Muscle layer of colon (tissue), 2 donors: Measurements from ENCODE around the gene ZNF726.
"Not testable (repeated sequence)": the region's sequence is repeated elsewhere in the genome, so short reads cannot be mapped to it uniquely, and the experiment has no call there.

Experiments used
- H3K27ac ChIP-seq: one replicate; pipeline ENCODE4 v1.7.0; 2013; ENCODE audit warnings: low read depth, mild to moderate bottlenecking, low read length, moderate library complexity
- H3K27me3 ChIP-seq, 2 donors: one replicate each; pipeline ENCODE4 v1.7.0; 2013; ENCODE audit warnings: low read length in 2 of 2, mild to moderate bottlenecking in 2 of 2; ENCODE audit not compliant: insufficient read depth in 2 of 2, control insufficient read depth in 1 of 2
- H3K36me3 ChIP-seq: one replicate; pipeline ENCODE4 v1.7.0; 2013; ENCODE audit warnings: mild to moderate bottlenecking, low read length; ENCODE audit not compliant: insufficient read depth
- H3K4me1 ChIP-seq: one replicate; pipeline ENCODE4 v1.7.0; 2013; ENCODE audit warnings: mild to moderate bottlenecking, low read length; ENCODE audit not compliant: insufficient read depth
- H3K4me3 ChIP-seq, 2 donors: one replicate each; pipeline ENCODE4 v1.7.0; 2013; ENCODE audit warnings: low read length in 2 of 2, low read depth in 1 of 2, mild to moderate bottlenecking in 1 of 2, moderate library complexity in 1 of 2
- H3K9ac ChIP-seq: one replicate; pipeline ENCODE4 v1.7.0; 2013; ENCODE audit warnings: low read length
- H3K9me3 ChIP-seq: one replicate; pipeline ENCODE4 v1.7.0; 2013; ENCODE audit warnings: mild to moderate bottlenecking, low read length
- donor health status: abdominal sarcoma.
- donor health status: Adenocarcinoma of cecum.

The ZNF726 gene

GRCh38 chr19:23943411-23943810, 28.7 kb downstream of the ZNF726 start:
- H3K4me3 ChIP-seq, result no peak overlapping the region
- H3K4me1 ChIP-seq, result no peaks in the 10 kb centered on the region
- no peaks in the 10 kb centered on the region for H3K9me3 ChIP-seq
- no peaks in the 10 kb centered on the region for H3K27me3 ChIP-seq
- no peak overlapping the region for H3K9ac ChIP-seq
- no peak overlapping the region for H3K27ac ChIP-seq
- H3K36me3 ChIP-seq, result no peaks in the 10 kb centered on the region

- H3K9ac ChIP-seq, result no peak overlapping the region
- no peaks in the 10 kb centered on the region for H3K4me1 ChIP-seq
- H3K27me3 ChIP-seq, result no peaks in the 10 kb centered on the region
- no peaks in the 10 kb centered on the region for H3K9me3 ChIP-seq
- H3K4me3 ChIP-seq, result no peak overlapping the region
- no peak overlapping the region for H3K27ac ChIP-seq
- no peaks in the 10 kb centered on the region for H3K36me3 ChIP-seq
These were observed 31.9 kb downstream of the ZNF726 start for GRCh38 chr19:23946569-23946968.

GRCh38 chr19:23949611-23950010, 34.9 kb downstream of the ZNF726 start:
- no peak overlapping the region for H3K4me3 ChIP-seq
- no peaks in the 10 kb centered on the region for H3K9me3 ChIP-seq

DNA sequence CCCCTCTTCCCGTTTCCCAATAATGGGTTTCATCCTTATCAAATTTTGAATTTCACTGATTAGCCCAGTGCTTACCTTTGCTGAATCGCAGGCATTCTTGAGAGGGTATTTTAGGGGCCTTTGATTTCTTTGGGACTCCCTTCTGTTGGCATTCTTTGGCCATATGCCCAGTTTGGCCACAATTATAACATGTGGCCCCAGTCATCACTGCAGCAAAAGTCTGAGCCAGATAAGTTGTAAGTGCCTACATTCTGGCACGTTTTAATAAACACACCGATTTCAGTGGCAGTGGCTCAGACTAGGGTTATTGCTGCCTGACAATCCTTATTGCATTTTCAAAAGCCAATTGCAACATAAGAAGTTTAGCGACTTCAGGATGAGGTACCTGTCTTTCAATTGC, 41.4 kb downstream of the ZNF726 start:
- Histone ChIP-seq H3K27ac (no peak overlapping the region), H3K4me3 (no peak overlapping the region), H3K27me3 (no peaks in the 10 kb centered on the region), H3K9ac (no peak overlapping the region), H3K4me1 (no peaks in the 10 kb centered on the region), H3K9me3 (no peaks in the 10 kb centered on the region), H3K36me3 (no peaks in the 10 kb centered on the region)

More at GRCh38 chr19:23949611-23950010, 34.9 kb downstream of the ZNF726 start:
- H3K4me1 ChIP-seq, result no peaks in the 10 kb centered on the region
- no peaks in the 10 kb centered on the region for H3K27me3 ChIP-seq
- H3K36me3 ChIP-seq, result no peaks in the 10 kb centered on the region
- no peak overlapping the region for H3K27ac ChIP-seq
- no peak overlapping the region for H3K9ac ChIP-seq

- Histone ChIP-seq H3K27me3 (no peaks in the 10 kb centered on the region), H3K4me1 (no peaks in the 10 kb centered on the region), H3K9me3 (no peaks in the 10 kb centered on the region), H3K9ac (no peak overlapping the region), H3K4me3 (no peak overlapping the region), H3K27ac (no peak overlapping the region), H3K36me3 (no peaks in the 10 kb centered on the region)
These were observed 43.1 kb downstream of the ZNF726 start for GRCh38 chr19:23957660-23958281.

DNA sequence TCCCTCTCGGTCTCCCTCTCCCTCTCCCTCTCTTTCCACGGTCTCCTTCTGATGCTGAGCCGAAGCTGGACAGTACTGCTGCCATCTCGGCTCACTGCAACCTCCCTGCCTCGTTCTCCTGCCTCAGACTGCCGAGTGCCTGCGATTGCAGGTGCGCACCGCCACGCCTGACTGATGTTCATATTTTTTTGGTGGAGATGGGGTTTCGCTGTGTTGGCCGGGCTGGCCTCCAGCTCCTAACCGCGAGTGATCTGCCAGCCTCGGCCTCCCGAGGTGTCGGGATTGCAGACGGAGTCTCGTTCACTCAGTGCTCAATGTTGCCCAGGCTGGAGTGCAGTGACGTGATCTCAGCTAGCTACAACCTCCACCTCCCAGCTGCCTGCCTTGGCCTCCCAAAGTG, 48.7 kb downstream of the ZNF726 start:
- H3K4me1 ChIP-seq, H3K27me3 ChIP-seq, H3K4me3 ChIP-seq, H3K9me3 ChIP-seq, H3K9ac ChIP-seq, H3K27ac ChIP-seq, H3K36me3 ChIP-seq: not testable (repeated sequence)

- not testable (repeated sequence) for H3K9me3 ChIP-seq, H3K36me3 ChIP-seq, H3K4me3 ChIP-seq, H3K27ac ChIP-seq, H3K4me1 ChIP-seq, H3K27me3 ChIP-seq, H3K9ac ChIP-seq
These were observed 49.2 kb downstream of the ZNF726 start for GRCh38 chr19:23963881-23964280.

DNA sequence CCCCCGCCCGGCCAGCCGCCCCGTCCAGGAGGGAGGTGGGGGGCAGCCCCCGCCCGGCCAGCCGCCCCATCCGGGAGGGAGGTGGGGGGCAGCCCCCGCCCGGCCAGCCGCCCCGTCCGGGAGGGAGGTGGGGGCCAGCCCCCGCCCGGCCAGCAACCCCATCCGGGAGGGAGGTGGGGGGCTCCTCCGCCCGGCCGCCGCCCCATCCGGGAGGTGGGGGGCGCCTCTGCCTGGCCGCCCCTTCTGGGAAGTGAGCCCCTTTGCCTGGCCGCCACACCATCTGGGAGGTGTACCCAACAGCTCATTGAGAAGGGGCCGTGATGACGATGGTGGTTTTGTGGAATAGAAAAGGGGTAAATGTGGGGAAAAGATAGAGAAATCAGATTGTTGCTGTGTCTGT, 49.6 kb downstream of the ZNF726 start:
- H3K27me3 ChIP-seq, result not testable (repeated sequence)

DNA sequence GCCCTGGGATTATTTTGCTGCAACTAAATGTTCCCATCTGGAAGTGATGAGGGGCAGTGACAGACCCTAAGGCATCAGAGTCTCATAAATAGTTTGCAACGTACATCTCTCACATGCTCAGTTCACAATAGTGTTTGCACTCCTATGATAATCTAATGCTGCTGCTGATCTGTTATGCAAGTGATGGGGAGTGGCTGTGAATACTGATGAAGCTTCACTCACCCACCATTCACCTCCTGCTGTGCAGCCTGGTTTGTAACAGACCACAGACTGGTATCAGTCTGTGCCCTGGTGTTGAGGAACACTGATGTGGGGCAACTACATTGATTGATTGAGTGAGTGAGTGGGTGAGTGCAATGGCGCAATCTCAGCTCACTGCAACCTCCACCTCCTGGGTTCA, 54.9 kb downstream of the ZNF726 start:
- no peak overlapping the region for H3K27ac ChIP-seq
- no peak overlapping the region for H3K9ac ChIP-seq
- H3K4me1 ChIP-seq, result no peaks in the 10 kb centered on the region
- H3K27me3 ChIP-seq, result peaks cover 0 to 20% of the 10 kb centered on the region in 2 donors
- H3K9me3 ChIP-seq, result no peaks in the 10 kb centered on the region
- no peaks in the 10 kb centered on the region for H3K36me3 ChIP-seq
- H3K4me3 ChIP-seq, result no peak overlapping the region

More for the DNA sequence above, 49.6 kb downstream of the ZNF726 start:
- not testable (repeated sequence) for H3K27ac ChIP-seq, H3K9ac ChIP-seq, H3K36me3 ChIP-seq, H3K4me1 ChIP-seq, H3K4me3 ChIP-seq, H3K9me3 ChIP-seq

GRCh38 chr19:23971598-23971997, 56.9 kb downstream of the ZNF726 start:
- Histone ChIP-seq H3K36me3 (no peaks in the 10 kb centered on the region), H3K9ac (no peak overlapping the region), H3K4me1 (no peaks in the 10 kb centered on the region), H3K4me3 (peak overlapping the region in 1 of 2 donors; percentile 1), H3K27me3 (peaks cover 0 to 20% of the 10 kb centered on the region in 2 donors), H3K27ac (no peak overlapping the region), H3K9me3 (no peaks in the 10 kb centered on the region)

GRCh38 chr19:23972161-23972560, 57.5 kb downstream of the ZNF726 start:
- H3K27ac ChIP-seq, result no peak overlapping the region
- peaks cover 0 to 20% of the 10 kb centered on the region in 2 donors for H3K27me3 ChIP-seq
- no peak overlapping the region for H3K9ac ChIP-seq
- no peaks in the 10 kb centered on the region for H3K36me3 ChIP-seq
- peak overlapping the region in 1 of 2 donors; percentile 1 for H3K4me3 ChIP-seq
- no peaks in the 10 kb centered on the region for H3K4me1 ChIP-seq
- H3K9me3 ChIP-seq, result no peaks in the 10 kb centered on the region

- Histone ChIP-seq H3K4me1 (no peaks in the 10 kb centered on the region), H3K36me3 (no peaks in the 10 kb centered on the region), H3K9ac (no peak overlapping the region)
These were observed 60.3 kb downstream of the ZNF726 start for GRCh38 chr19:23974941-23975340.

More at GRCh38 chr19:23974941-23975340, 60.3 kb downstream of the ZNF726 start:
- Histone ChIP-seq H3K9me3 (no peaks in the 10 kb centered on the region), H3K27me3 (peaks cover 0 to 20% of the 10 kb centered on the region in 2 donors), H3K27ac (no peak overlapping the region), H3K4me3 (no peak overlapping the region)
